ENCODE data around the gene IGF2BP3. TPM values are rescaled to one million over a fixed set of nuclear protein-coding genes. Genes with fewer than 3 reads are reported as not detected.

IGF2BP3 gene
- total RNA-seq, 4 donors from 2014 or later, result 1.1 TPM; not detected in 3

- TF ChIP-seq CTCF (IDR thresholded peaks at IDR 0.05) (no peak), POLR2A (IDR thresholded peaks at IDR 0.05) (no peak)
These were observed 26.3 kb downstream of the IGF2BP3 start for GRCh38 chr7:23443974-23444373.

GRCh38 chr7:23438171-23438570 lies 32.1 kb downstream of the IGF2BP3 start:
- H3K4me1 ChIP-seq, result no peaks in the 10 kb centered on the region
- no peaks in the 10 kb centered on the region for H3K36me3 ChIP-seq
- no peak overlapping the region for H3K4me3 ChIP-seq
- TF ChIP-seq CTCF (IDR thresholded peaks at IDR 0.05) (no peak), POLR2A (IDR thresholded peaks at IDR 0.05) (no peak)
- H3K27me3 ChIP-seq, result no peaks in the 10 kb centered on the region
- no peaks in the 10 kb centered on the region for H3K9me3 ChIP-seq
- no peak overlapping the region for H3K27ac ChIP-seq
- no peak for DNase-seq

More at GRCh38 chr7:23443974-23444373, 26.3 kb downstream of the IGF2BP3 start:
- H3K27ac ChIP-seq, result no peak overlapping the region
- no peaks in the 10 kb centered on the region for H3K36me3 ChIP-seq
- DNase-seq, result no peak
- H3K9me3 ChIP-seq, result no peaks in the 10 kb centered on the region
- no peaks in the 10 kb centered on the region for H3K4me1 ChIP-seq
- H3K27me3 ChIP-seq, result no peaks in the 10 kb centered on the region
- H3K4me3 ChIP-seq, result no peak overlapping the region

GRCh38 chr7:23434147-23434917 lies 36.0 kb downstream of the IGF2BP3 start:
- Histone ChIP-seq H3K4me3 (no peak overlapping the region), H3K36me3 (no peaks in the 10 kb centered on the region), H3K9me3 (no peaks in the 10 kb centered on the region), H3K4me1 (no peaks in the 10 kb centered on the region), H3K27me3 (no peaks in the 10 kb centered on the region), H3K27ac (no peak overlapping the region)
- no peak for TF ChIP-seq CTCF (IDR thresholded peaks at IDR 0.05)
- no peak for TF ChIP-seq POLR2A (IDR thresholded peaks at IDR 0.05)
- DNase-seq, result no peak

- DNase-seq, result no peak
- no peak overlapping the region for H3K27ac ChIP-seq
- no peaks in the 10 kb centered on the region for H3K36me3 ChIP-seq
- no peaks in the 10 kb centered on the region for H3K4me1 ChIP-seq
- no peak overlapping the region for H3K4me3 ChIP-seq
- TF ChIP-seq POLR2A (IDR thresholded peaks at IDR 0.05), result no peak
- no peak for TF ChIP-seq CTCF (IDR thresholded peaks at IDR 0.05)
- no peaks in the 10 kb centered on the region for H3K27me3 ChIP-seq
- no peaks in the 10 kb centered on the region for H3K9me3 ChIP-seq
These were observed 38.5 kb downstream of the IGF2BP3 start for GRCh38 chr7:23431702-23432199.

GRCh38 chr7:23430893-23431259 lies 39.4 kb downstream of the IGF2BP3 start:
- H3K27ac ChIP-seq, result no peak overlapping the region
- no peaks in the 10 kb centered on the region for H3K4me1 ChIP-seq
- H3K4me3 ChIP-seq, result no peak overlapping the region
- no peak for DNase-seq
- H3K36me3 ChIP-seq, result no peaks in the 10 kb centered on the region
- TF ChIP-seq POLR2A (IDR thresholded peaks at IDR 0.05) (no peak), CTCF (IDR thresholded peaks at IDR 0.05) (no peak)
- no peaks in the 10 kb centered on the region for H3K27me3 ChIP-seq
- H3K9me3 ChIP-seq, result no peaks in the 10 kb centered on the region
